Testis (tissue), 3 donors: ENCODE data around the gene CDH4. TPM values are rescaled to one million over a fixed set of nuclear protein-coding genes. Genes with fewer than 3 reads are reported as not detected.

Experiments
- DNase-seq: peaks from one replicate; pipeline ENCODE4 v3.0.0-alpha.2; 2019
- H3K27ac ChIP-seq, 2 donors: fragments of 200-600 bp; sonication (generic); one replicate each; pipeline ENCODE4 v1.5.1; 2019
- H3K27me3 ChIP-seq: fragments of 200-600 bp; sonication (generic); one replicate; pipeline ENCODE4 v1.5.1; 2019
- H3K36me3 ChIP-seq: fragments of 200-600 bp; sonication (generic); one replicate; pipeline ENCODE4 v1.5.1; 2017; ENCODE audit warnings: low read depth; ENCODE audit errors: missing control alignments
- H3K4me1 ChIP-seq: fragments of 200-600 bp; sonication (generic); one replicate; pipeline ENCODE4 v1.5.1; 2019
- H3K4me3 ChIP-seq, 2 donors: fragments of 200-600 bp; sonication (generic); one replicate each; pipeline ENCODE4 v1.5.1; 2017 to 2019
- H3K9me3 ChIP-seq: fragments of 200-600 bp; sonication (generic); one replicate; pipeline ENCODE4 v1.5.1; 2017
- POLR2A ChIP-seq: fragments of 450-650 bp; IDR thresholded peaks from one replicate; pipeline ENCODE4 v1.6.1; 2017; ENCODE audit warnings: antibody characterized with exemption, mild to moderate bottlenecking, moderate library complexity
- WGBS, 2 donors: methylation state at CpG; one replicate each; pipeline ENCODE4 v1.1.5; 2018; 5-methylcytosine and 5-hydroxymethylcytosine counted together
- intact Hi-C: fragments of 100-400 bp; cut with DNase I; formaldehyde crosslinking; loops from one replicate; pipeline ENCODE4 v1.15.1; 2023; ENCODE audit warnings: low total_unique reads
- polyA plus RNA-seq: library from polyadenylated mRNA; stranded (reverse); fragments of 350-450 nt; fragmentation: Illumina TruSeq; extraction: RNeasy Lipid Tissue Mini Kit (QIAGEN cat#74804); gene quantifications from one replicate; pipeline ENCODE4 v1.2.3, GENCODE V29; 2014; ENCODE audit warnings: low read depth, low replicate concordance; ENCODE audit not compliant: insufficient read depth
- total RNA-seq, 2 donors: library from RNA; depleted of rRNA; stranded (reverse); fragments of >200 nt; gene quantifications; one replicate each; pipeline ENCODE4 v1.2.3, GENCODE V29; 2016
- TF ChIP-seq, protein P1 (sequence below), 3 experiments: fragments of 450-650 bp in 2 of 3; fragments of 200-600 bp in 1 of 3; sonication (generic) in 1 of 3; IDR thresholded peaks; one replicate each; pipeline ENCODE4 v1.5.1; 2016 to 2019; ENCODE audit warnings: antibody characterized with exemption in 3 of 3, mild to moderate bottlenecking in 2 of 3, moderate library complexity in 1 of 3

Gene CDH4
- total and polyA plus RNA-seq, 3 donors from 2014 or later: 1.4 to 3.3 (median 1.9) TPM

DNA sequence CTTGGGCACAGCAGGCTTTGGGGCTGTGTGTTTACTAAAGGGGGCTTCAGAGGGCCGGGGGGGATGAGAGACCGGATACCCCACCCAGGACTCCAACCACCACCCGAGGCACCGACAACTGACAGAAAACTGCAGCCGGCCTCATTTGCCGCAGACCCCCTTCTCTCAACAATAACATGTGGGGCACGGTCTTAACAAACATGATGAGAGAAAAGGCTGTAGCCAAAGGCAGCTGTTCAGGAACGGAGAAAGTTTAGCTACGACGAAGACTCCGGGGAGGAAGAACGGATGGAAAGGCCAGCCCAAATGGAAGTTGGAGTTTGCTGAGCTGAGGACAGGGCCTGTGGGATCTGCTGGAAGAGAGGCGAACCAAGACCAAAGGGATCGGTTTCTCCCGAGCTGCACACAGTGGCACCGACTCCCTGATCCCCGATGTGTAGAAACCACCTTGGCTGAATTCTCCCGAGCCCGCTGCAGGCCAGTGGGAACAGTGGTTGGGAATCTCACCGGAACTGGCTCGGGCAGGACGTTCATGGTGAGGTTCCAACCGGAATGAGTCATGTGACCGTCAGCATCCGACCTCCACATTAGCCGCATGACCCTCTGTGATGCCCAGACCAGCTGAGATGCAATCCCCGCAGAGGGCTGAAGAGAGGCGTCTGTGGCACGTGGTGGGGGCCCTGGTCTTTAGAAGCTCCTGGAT, 454.3 kb downstream of the CDH4 start:
- DNase-seq: no peak
- Histone ChIP-seq H3K27ac (no peak overlapping the region), H3K36me3 (no peaks in the 10 kb centered on the region), H3K27me3 (no peaks in the 10 kb centered on the region), H3K4me3 (no peak overlapping the region), H3K9me3 (no peaks in the 10 kb centered on the region), H3K4me1 (no peaks in the 10 kb centered on the region)
- TF ChIP-seq, protein P1, sequence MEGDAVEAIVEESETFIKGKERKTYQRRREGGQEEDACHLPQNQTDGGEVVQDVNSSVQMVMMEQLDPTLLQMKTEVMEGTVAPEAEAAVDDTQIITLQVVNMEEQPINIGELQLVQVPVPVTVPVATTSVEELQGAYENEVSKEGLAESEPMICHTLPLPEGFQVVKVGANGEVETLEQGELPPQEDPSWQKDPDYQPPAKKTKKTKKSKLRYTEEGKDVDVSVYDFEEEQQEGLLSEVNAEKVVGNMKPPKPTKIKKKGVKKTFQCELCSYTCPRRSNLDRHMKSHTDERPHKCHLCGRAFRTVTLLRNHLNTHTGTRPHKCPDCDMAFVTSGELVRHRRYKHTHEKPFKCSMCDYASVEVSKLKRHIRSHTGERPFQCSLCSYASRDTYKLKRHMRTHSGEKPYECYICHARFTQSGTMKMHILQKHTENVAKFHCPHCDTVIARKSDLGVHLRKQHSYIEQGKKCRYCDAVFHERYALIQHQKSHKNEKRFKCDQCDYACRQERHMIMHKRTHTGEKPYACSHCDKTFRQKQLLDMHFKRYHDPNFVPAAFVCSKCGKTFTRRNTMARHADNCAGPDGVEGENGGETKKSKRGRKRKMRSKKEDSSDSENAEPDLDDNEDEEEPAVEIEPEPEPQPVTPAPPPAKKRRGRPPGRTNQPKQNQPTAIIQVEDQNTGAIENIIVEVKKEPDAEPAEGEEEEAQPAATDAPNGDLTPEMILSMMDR (IDR thresholded peaks at IDR 0.05): no peak
- no peak for TF ChIP-seq POLR2A
- WGBS, 2 donors: 92% methylated on average over 22 to 29 of the region's 29 CpGs
- intact Hi-C loops: no loop called here

DNA sequence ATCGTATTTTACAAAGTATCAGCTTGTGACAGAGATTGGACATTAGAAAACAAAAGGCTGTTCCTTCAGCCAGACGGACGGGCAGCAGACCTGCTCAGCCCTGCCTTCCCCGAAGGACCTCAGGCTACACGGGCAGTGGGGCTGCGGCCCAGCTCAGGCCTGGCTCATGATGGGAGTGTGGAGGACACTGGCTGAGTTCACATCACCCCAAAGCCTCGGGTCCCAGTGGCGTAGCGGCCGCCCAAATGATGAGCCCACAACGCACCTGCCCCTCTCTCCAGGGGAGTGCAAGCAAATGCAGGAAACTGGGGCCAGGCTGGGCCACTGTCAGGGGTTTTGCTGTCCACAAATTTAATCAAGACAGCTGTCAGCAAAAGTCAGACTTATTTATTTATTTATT, 456.8 kb downstream of the CDH4 start:
- H3K27me3 ChIP-seq: no peaks in the 10 kb centered on the region

DNA sequence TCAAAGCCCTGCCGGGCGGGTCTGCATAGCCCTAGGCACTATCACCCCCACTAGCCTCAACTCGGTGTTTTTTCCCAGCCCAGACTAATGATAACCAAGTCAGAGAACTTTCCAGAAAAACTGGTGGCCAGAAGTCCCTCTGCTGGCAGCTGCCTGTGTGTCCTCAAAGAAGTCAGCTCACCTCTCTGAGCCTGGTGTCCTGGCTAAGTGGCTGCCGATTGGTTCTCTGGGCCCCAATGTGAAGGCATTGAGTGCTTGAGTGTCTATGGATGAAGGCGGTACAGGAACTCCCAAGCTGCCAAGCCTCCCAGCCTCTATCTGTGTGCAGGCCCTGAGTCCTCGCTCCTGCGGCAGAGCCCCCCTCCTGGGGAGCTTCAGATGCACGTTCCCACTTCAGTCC, 458.0 kb downstream of the CDH4 start:
- no peak overlapping the region for H3K4me3 ChIP-seq
- no peaks in the 10 kb centered on the region for H3K36me3 ChIP-seq
- no peaks in the 10 kb centered on the region for H3K27me3 ChIP-seq
- 88 to 89% methylated on average over 8 of the region's 8 CpGs for WGBS, 2 donors
- no peak for DNase-seq
- H3K27ac ChIP-seq: no peak overlapping the region
- intact Hi-C loops: no loop called here
- no peaks in the 10 kb centered on the region for H3K4me1 ChIP-seq
- TF ChIP-seq, protein P1 (IDR thresholded peaks at IDR 0.05): no peak
- no peak for TF ChIP-seq POLR2A
- no peaks in the 10 kb centered on the region for H3K9me3 ChIP-seq

More for the DNA sequence above, 456.8 kb downstream of the CDH4 start:
- DNase-seq: no peak
- WGBS, 2 donors: 82% methylated on average over 9 to 11 of the region's 11 CpGs
- H3K27ac ChIP-seq: no peak overlapping the region
- TF ChIP-seq POLR2A: no peak
- TF ChIP-seq, protein P1 (IDR thresholded peaks at IDR 0.05): no peak
- no peaks in the 10 kb centered on the region for H3K9me3 ChIP-seq
- intact Hi-C loops: no loop called here
- H3K4me1 ChIP-seq: no peaks in the 10 kb centered on the region
- H3K4me3 ChIP-seq: no peak overlapping the region
- H3K36me3 ChIP-seq: no peaks in the 10 kb centered on the region

DNA sequence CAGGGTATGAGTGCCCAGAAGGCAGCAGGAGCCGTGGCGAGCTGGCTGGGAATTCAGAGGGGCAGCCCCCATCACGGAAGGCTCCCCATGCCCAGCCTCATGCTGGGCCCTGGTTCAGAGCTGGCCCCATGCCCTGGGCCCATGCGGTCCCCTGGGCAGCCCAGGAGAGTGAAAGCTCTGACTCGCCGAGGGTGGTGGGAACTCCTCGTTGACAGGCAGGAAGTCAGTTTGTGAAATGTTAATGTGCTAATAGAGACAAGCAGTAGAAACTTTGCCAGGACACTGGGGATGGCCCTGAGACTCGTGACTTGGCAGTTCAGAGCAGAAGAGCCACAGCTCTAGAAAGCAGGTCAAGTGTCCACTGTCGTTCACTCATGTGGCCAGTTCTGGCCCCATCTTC, 460.6 kb downstream of the CDH4 start:
- WGBS, 2 donors: 76 to 77% methylated on average over 5 to 9 of the region's 9 CpGs
- no peak for TF ChIP-seq POLR2A
- TF ChIP-seq, protein P1 (IDR thresholded peaks at IDR 0.05): no peak

More for the DNA sequence above, 460.6 kb downstream of the CDH4 start:
- DNase-seq: no peak
- Histone ChIP-seq H3K4me1 (no peaks in the 10 kb centered on the region), H3K4me3 (no peak overlapping the region), H3K27ac (no peak overlapping the region), H3K36me3 (no peaks in the 10 kb centered on the region), H3K27me3 (no peaks in the 10 kb centered on the region), H3K9me3 (no peaks in the 10 kb centered on the region)
- intact Hi-C loops: no loop called here
